Panc1 (cell line): Measurements from ENCODE around the gene SLC9A1. TPM values are rescaled to one million over a fixed set of nuclear protein-coding genes. Genes with fewer than 3 reads are reported as not detected.

ENCODE experiments used
- ATAC-seq: fragments of 200-7000 bp; cut with Tn5 transposase; 2 replicates; pipeline ENCODE4 v1.9.1; 2020; ENCODE audit warnings: mild to moderate bottlenecking, moderate library complexity
- BruUV-seq: library from RNA; stranded (reverse); fragments of 400-500 nt; replicated peaks from 2 replicates; lab custom pipeline; 2021; lab: Mats Ljungman, UMichigan
- CTCF ChIA-PET: fragments of 300-600 bp; sonication (Branson Sonifier 250); formaldehyde crosslinking; loops from one replicate; lab custom pipeline; 2022; ENCODE audit warnings: antibody characterized with exemption; lab: Charles Lee
- POLR2A ChIA-PET: fragments of 300-600 bp; sonication (Branson Sonifier 250); formaldehyde crosslinking; loops from one replicate; lab custom pipeline; 2022; ENCODE audit warnings: antibody characterized with exemption; lab: Charles Lee
- DNase-seq: peaks from one replicate; pipeline ENCODE4 v3.0.0-alpha.2; 2010; ENCODE audit warnings: low read depth, low spot score
- H3K27ac ChIP-seq: 2 replicates; pipeline ENCODE4 v1.5.1; 2011; ENCODE audit warnings: mild to moderate bottlenecking, low read length, inconsistent platforms
- H3K27me3 ChIP-seq: fragments of 200-500 bp; sonication (Bioruptor generic); 2 replicates; pipeline ENCODE4 v1.6.0; 2014; ENCODE audit warnings: low read length, inconsistent platforms; ENCODE audit not compliant: control insufficient read depth, insufficient read depth
- H3K36me3 ChIP-seq: fragments of 200-500 bp; sonication (Bioruptor generic); 2 replicates; pipeline ENCODE4 v1.5.1; 2014; ENCODE audit warnings: inconsistent platforms, mild to moderate bottlenecking, low read length, moderate library complexity; ENCODE audit not compliant: control insufficient read depth, insufficient read depth
- H3K4me1 ChIP-seq: 2 replicates; pipeline ENCODE4 v1.5.1; 2011; ENCODE audit warnings: inconsistent platforms, mild to moderate bottlenecking, low read length, moderate library complexity; ENCODE audit not compliant: control insufficient read depth, insufficient read depth
- H3K4me3 ChIP-seq, 2 experiments: 2 replicates each; pipeline ENCODE4 v1.5.1; 2011 to 2012; ENCODE audit warnings: low read depth in 2 of 2, low read length in 2 of 2, mild to moderate bottlenecking in 2 of 2, inconsistent platforms in 1 of 2, moderate library complexity in 1 of 2
- H3K9me3 ChIP-seq: fragments of 200-500 bp; sonication (Bioruptor generic); 2 replicates; pipeline ENCODE4 v1.5.1; 2014; ENCODE audit warnings: low read depth, mild to moderate bottlenecking, inconsistent platforms, low read length, moderate library complexity; ENCODE audit not compliant: control insufficient read depth, insufficient read depth
- POLR2AphosphoS5 ChIP-seq: IDR thresholded peaks from 2 replicates; pipeline ENCODE4 v1.6.1; 2012; ENCODE audit warnings: mild to moderate bottlenecking, low read depth, low read length, moderate library complexity
- SIN3A ChIP-seq: IDR thresholded peaks from 2 replicates; pipeline ENCODE4 v1.6.1; 2012; ENCODE audit warnings: low read depth, mild to moderate bottlenecking, low read length, moderate library complexity, borderline replicate concordance; ENCODE audit not compliant: insufficient read depth
- TCF7L2 ChIP-seq: IDR thresholded peaks from 2 replicates; pipeline ENCODE4 v1.6.1; 2011; ENCODE audit warnings: mild to moderate bottlenecking, low read depth, low read length, inconsistent platforms
- in situ Hi-C: cut with HindIII; loops from 2 replicates; pipeline ENCODE4 v1.10.0; 2016; ENCODE audit warnings: low sequenced_read_pairs, low pct_unique_long_range_greater_than_20kb
- intact Hi-C: fragments of 100-400 bp; cut with micrococcal nuclease; formaldehyde crosslinking; loops from one replicate; pipeline ENCODE4 v1.10.0; 2022; ENCODE audit not compliant: unreplicated experiment
- total RNA-seq: library from RNA; stranded (reverse); gene quantifications from one replicate; pipeline ENCODE4 v1.2.1, GENCODE V29; 2021; ENCODE audit not compliant: unreplicated experiment
- TF ChIP-seq, protein P1 (sequence below), 2 experiments: IDR thresholded peaks; 2 replicates each; pipeline ENCODE4 v1.6.1; 2011 to 2012; ENCODE audit warnings: low read depth in 2 of 2, control low read depth in 1 of 2, low read length in 1 of 2, mild to moderate bottlenecking in 1 of 2, moderate library complexity in 1 of 2; ENCODE audit not compliant: insufficient read depth in 1 of 2
- TF ChIP-seq, protein P2 (sequence below): fragments of 450-650 bp; IDR thresholded peaks from 2 replicates; pipeline ENCODE4 v1.5.1; 2017; ENCODE audit warnings: mild to moderate bottlenecking

SLC9A1 gene
- total RNA-seq, 1 experiment from 2014 or later, result 31.3 TPM

DNA sequence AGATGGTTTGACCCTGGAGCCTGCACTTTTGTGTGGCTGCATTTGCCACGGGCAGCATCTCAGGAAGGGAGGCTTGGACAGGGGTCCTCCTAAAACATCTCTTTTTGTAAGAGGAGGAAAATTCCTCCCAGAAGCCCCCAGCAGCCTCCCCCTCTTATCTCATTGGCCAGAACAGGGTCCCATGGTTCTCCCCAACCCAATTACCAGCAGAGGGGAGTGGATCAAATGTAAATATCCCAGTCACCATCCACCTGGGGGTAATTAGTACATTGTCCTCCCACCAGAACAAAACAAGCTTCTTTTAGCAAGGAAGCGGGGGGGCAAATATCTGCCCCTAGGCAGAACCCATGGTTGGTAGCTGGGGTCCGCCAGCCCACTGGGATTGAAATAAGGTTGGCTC is 97.5 kb downstream of the SLC9A1 start:
- no peaks in the 10 kb centered on the region for H3K36me3 ChIP-seq
- ChIA-PET CTCF (interaction anchor here (1.2 kb wide), 1 partner anchor 39 kb away, joined by 19 read pairs; no protein-coding TSS in a partner anchor), POLR2A (interaction anchor here (0.7 kb wide), 1 partner anchor 21 kb away, joined by 3 read pairs; no protein-coding TSS in a partner anchor)
- no TSS peak for BruUV-seq
- H3K9me3 ChIP-seq, result no peaks in the 10 kb centered on the region
- DNase-seq, result no peak
- TF ChIP-seq SIN3A, result no peak
- TF ChIP-seq, protein P1, sequence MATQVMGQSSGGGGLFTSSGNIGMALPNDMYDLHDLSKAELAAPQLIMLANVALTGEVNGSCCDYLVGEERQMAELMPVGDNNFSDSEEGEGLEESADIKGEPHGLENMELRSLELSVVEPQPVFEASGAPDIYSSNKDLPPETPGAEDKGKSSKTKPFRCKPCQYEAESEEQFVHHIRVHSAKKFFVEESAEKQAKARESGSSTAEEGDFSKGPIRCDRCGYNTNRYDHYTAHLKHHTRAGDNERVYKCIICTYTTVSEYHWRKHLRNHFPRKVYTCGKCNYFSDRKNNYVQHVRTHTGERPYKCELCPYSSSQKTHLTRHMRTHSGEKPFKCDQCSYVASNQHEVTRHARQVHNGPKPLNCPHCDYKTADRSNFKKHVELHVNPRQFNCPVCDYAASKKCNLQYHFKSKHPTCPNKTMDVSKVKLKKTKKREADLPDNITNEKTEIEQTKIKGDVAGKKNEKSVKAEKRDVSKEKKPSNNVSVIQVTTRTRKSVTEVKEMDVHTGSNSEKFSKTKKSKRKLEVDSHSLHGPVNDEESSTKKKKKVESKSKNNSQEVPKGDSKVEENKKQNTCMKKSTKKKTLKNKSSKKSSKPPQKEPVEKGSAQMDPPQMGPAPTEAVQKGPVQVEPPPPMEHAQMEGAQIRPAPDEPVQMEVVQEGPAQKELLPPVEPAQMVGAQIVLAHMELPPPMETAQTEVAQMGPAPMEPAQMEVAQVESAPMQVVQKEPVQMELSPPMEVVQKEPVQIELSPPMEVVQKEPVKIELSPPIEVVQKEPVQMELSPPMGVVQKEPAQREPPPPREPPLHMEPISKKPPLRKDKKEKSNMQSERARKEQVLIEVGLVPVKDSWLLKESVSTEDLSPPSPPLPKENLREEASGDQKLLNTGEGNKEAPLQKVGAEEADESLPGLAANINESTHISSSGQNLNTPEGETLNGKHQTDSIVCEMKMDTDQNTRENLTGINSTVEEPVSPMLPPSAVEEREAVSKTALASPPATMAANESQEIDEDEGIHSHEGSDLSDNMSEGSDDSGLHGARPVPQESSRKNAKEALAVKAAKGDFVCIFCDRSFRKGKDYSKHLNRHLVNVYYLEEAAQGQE (IDR thresholded peaks at IDR 0.05; ENCODE audit: insufficient read depth in 1 of 2, low read depth in 2 of 2, low read length in 1 of 2), result no peak
- TF ChIP-seq, protein P2, sequence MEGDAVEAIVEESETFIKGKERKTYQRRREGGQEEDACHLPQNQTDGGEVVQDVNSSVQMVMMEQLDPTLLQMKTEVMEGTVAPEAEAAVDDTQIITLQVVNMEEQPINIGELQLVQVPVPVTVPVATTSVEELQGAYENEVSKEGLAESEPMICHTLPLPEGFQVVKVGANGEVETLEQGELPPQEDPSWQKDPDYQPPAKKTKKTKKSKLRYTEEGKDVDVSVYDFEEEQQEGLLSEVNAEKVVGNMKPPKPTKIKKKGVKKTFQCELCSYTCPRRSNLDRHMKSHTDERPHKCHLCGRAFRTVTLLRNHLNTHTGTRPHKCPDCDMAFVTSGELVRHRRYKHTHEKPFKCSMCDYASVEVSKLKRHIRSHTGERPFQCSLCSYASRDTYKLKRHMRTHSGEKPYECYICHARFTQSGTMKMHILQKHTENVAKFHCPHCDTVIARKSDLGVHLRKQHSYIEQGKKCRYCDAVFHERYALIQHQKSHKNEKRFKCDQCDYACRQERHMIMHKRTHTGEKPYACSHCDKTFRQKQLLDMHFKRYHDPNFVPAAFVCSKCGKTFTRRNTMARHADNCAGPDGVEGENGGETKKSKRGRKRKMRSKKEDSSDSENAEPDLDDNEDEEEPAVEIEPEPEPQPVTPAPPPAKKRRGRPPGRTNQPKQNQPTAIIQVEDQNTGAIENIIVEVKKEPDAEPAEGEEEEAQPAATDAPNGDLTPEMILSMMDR, result no peak
- no peak for TF ChIP-seq TCF7L2
- no peak for TF ChIP-seq POLR2AphosphoS5
- in situ Hi-C loops, result no loop called here
- H3K4me3 ChIP-seq, result no peak overlapping the region
- ATAC-seq, result no peak
- no peak overlapping the region for H3K27ac ChIP-seq
- H3K4me1 ChIP-seq, result no peaks in the 10 kb centered on the region
- intact Hi-C loops, result no loop called here
- H3K27me3 ChIP-seq, result no peaks in the 10 kb centered on the region

DNA sequence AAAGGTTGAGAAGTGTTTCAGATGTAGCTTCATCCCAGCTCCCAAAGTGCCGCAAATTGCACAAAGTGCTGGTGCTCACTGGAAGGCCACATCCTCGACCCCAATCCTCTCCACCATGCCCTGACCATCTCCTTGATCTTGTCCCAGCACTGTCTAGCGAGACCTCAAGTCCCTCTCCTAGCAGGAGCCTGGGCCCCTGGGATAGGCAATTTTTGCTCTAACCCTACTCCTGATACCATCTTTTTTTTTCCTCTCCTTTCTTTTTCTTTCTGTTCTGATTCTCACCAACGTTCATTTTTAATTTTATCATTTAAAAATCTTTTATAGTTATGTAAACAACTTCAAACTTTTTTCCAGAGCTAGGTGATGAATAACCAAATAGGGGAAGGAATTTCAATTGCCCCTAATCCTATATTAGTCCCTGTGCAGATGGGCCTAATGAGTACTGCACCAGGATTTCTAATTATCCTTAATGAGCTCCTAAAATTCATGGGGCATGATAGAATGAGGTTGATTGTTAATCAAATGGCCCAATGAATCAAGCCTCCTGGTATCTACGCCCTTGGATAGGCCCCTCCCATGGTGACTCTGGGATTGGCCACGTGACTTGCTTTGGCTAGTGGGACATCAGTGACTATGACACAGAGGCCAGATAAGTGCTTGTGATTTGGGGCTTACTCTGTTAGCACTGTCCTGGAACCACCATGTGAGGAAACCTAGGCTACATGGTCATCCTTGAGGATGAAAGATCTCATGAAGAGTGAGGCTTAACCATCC is 100.8 kb downstream of the SLC9A1 start:
- Histone ChIP-seq H3K27me3 (no peaks in the 10 kb centered on the region), H3K4me3 (no peak overlapping the region), H3K27ac (no peak overlapping the region), H3K4me1 (no peaks in the 10 kb centered on the region), H3K36me3 (no peaks in the 10 kb centered on the region), H3K9me3 (no peaks in the 10 kb centered on the region)
- ChIA-PET CTCF (interaction anchor here (0.5 to 2.4 kb wide), 5 partner anchors 8 to 23 kb away, joined by 3 to 10 read pairs (median 8); no protein-coding TSS in a partner anchor), POLR2A (interaction anchor here (0.6 kb wide), 1 partner anchor 189 kb away, joined by 3 read pairs; no protein-coding TSS in a partner anchor)
- no TSS peak for BruUV-seq
- ATAC-seq, result no peak
- no peak for DNase-seq
- in situ Hi-C loops (no loop called here), intact Hi-C loops (no loop called here)
- TF ChIP-seq, protein P1 (IDR thresholded peaks at IDR 0.05; ENCODE audit: insufficient read depth in 1 of 2, low read depth in 2 of 2, low read length in 1 of 2), result no peak
- TF ChIP-seq SIN3A (no peak), TCF7L2 (no peak), POLR2AphosphoS5 (no peak)
- TF ChIP-seq, protein P2, result no peak
